WTC11 (cell line): Measurements from ENCODE around the gene EVL. TPM values are rescaled to one million over a fixed set of nuclear protein-coding genes. Genes with fewer than 3 reads are reported as not detected.

ENCODE experiments used
- ATAC-seq: fragments of 200-7000 bp; cut with Tn5 transposase; 2 replicates; pipeline ENCODE4 v1.10.0; 2021; ENCODE audit warnings: mild to moderate bottlenecking, moderate library complexity
- CTCF ChIA-PET: fragments of 300-600 bp; sonication (Branson Sonifier 250); formaldehyde crosslinking; loops from one replicate; lab custom pipeline; 2021; ENCODE audit warnings: antibody characterized with exemption; lab: Charles Lee
- POLR2A ChIA-PET: fragments of 350-600 bp; sonication (Branson Sonifier 250); formaldehyde crosslinking; loops from one replicate; lab custom pipeline; 2021; ENCODE audit warnings: antibody characterized with exemption; lab: Charles Lee
- DNase-seq: peaks from one replicate; pipeline ENCODE4 v3.0.0; 2021; ENCODE audit warnings: low spot score
- H3K27ac Mint-ChIP-seq: 2 replicates; pipeline ENCODE4 v1.8.0; 2021; ENCODE audit warnings: mixed read lengths
- H3K27me3 Mint-ChIP-seq: 2 replicates; pipeline ENCODE4 v1.8.0; 2021; ENCODE audit warnings: low read depth, mild to moderate bottlenecking, moderate library complexity, mixed read lengths
- H3K36me3 Mint-ChIP-seq: 2 replicates; pipeline ENCODE4 v1.8.0; 2021; ENCODE audit warnings: mixed read lengths
- H3K4me1 Mint-ChIP-seq: 2 replicates; pipeline ENCODE4 v1.8.0; 2022; ENCODE audit warnings: mixed read lengths
- H3K4me3 Mint-ChIP-seq: 2 replicates; pipeline ENCODE4 v1.8.0; 2021; ENCODE audit warnings: mild to moderate bottlenecking, moderate library complexity, mixed read lengths
- H3K9me3 Mint-ChIP-seq: 2 replicates; pipeline ENCODE4 v1.8.0; 2021; ENCODE audit warnings: mixed read lengths
- FOXK1 ChIP-seq: sonication (generic); formaldehyde crosslinking; IDR thresholded peaks from 2 replicates; pipeline ENCODE4 v1.8.0; 2022; ENCODE audit warnings: mild to moderate bottlenecking, moderate library complexity, missing genetic modification reagents
- GTF2I ChIP-seq: fragments of 250-450 bp; sonication (Bioruptor Pico); conservative IDR thresholded peaks from 2 replicates; pipeline ENCODE4 v1.4.0; 2021; ENCODE audit warnings: mild to moderate bottlenecking
- MXD4 ChIP-seq: fragments of 250-450 bp; sonication (Bioruptor Pico); IDR thresholded peaks from 2 replicates; pipeline ENCODE4 v1.8.0; 2021; ENCODE audit warnings: mild to moderate bottlenecking, moderate library complexity, borderline replicate concordance
- NR2C2 ChIP-seq: sonication (generic); formaldehyde crosslinking; IDR thresholded peaks from 2 replicates; pipeline ENCODE4 v1.8.0; 2022; ENCODE audit warnings: mild to moderate bottlenecking, missing genetic modification reagents
- SMAD3 ChIP-seq: sonication (generic); formaldehyde crosslinking; IDR thresholded peaks from 2 replicates; pipeline ENCODE4 v1.8.0; 2022; ENCODE audit warnings: missing genetic modification reagents, mild to moderate bottlenecking, borderline replicate concordance
- SMAD4 ChIP-seq: sonication (generic); formaldehyde crosslinking; IDR thresholded peaks from 2 replicates; pipeline ENCODE4 v1.8.0; 2022; ENCODE audit warnings: mild to moderate bottlenecking, missing genetic modification reagents
- TCF7 ChIP-seq: sonication (generic); formaldehyde crosslinking; IDR thresholded peaks from 2 replicates; pipeline ENCODE4 v1.8.0; 2022; ENCODE audit warnings: mild to moderate bottlenecking, low read depth, missing genetic modification reagents, moderate library complexity
- total RNA-seq: library from RNA; stranded (reverse); gene quantifications from 3 replicates; pipeline ENCODE4 v1.2.3, GENCODE V29; 2021
- TF ChIP-seq, protein P1 (sequence below): sonication (generic); formaldehyde crosslinking; IDR thresholded peaks from 2 replicates; pipeline ENCODE4 v1.8.0; 2022; ENCODE audit warnings: mild to moderate bottlenecking, missing genetic modification reagents
- TF ChIP-seq, protein P2 (sequence below): sonication (generic); formaldehyde crosslinking; IDR thresholded peaks from 2 replicates; pipeline ENCODE4 v1.8.0; 2022; ENCODE audit warnings: mild to moderate bottlenecking, missing genetic modification reagents
- TF ChIP-seq, protein P3 (sequence below): sonication (generic); formaldehyde crosslinking; IDR thresholded peaks from 2 replicates; pipeline ENCODE4 v1.8.1; 2023; ENCODE audit warnings: mild to moderate bottlenecking, missing genetic modification reagents, moderate library complexity
- TF ChIP-seq, protein P4 (sequence below): fragments of 250-450 bp; sonication (Bioruptor Pico); IDR thresholded peaks from 2 replicates; pipeline ENCODE4 v1.9.0; 2021; ENCODE audit warnings: mild to moderate bottlenecking
- TF ChIP-seq, protein P5 (sequence below): fragments of 200-600 bp; IDR thresholded peaks from 2 replicates; pipeline ENCODE4 v1.8.0; 2022; ENCODE audit warnings: antibody characterized with exemption
- TF ChIP-seq, protein P6 (sequence below): sonication (generic); formaldehyde crosslinking; IDR thresholded peaks from 2 replicates; pipeline ENCODE4 v1.8.0; 2023; ENCODE audit warnings: missing genetic modification reagents
- TF ChIP-seq, protein P7 (sequence below): sonication (generic); formaldehyde crosslinking; IDR thresholded peaks from 2 replicates; pipeline ENCODE4 v1.8.1; 2023; ENCODE audit warnings: mild to moderate bottlenecking, moderate library complexity, missing genetic modification reagents
- TF ChIP-seq, protein P8 (sequence below): fragments of 250-450 bp; sonication (Bioruptor Pico); IDR thresholded peaks from 2 replicates; pipeline ENCODE4 v2.1.2; 2022; ENCODE audit warnings: mild to moderate bottlenecking, moderate library complexity
- TF ChIP-seq, protein P9 (sequence below): sonication (generic); formaldehyde crosslinking; IDR thresholded peaks from 2 replicates; pipeline ENCODE4 v1.8.1; 2023; ENCODE audit warnings: mild to moderate bottlenecking, missing genetic modification reagents

The EVL gene
- total RNA-seq, 1 experiment from 2014 or later = 60.8 TPM

DNA sequence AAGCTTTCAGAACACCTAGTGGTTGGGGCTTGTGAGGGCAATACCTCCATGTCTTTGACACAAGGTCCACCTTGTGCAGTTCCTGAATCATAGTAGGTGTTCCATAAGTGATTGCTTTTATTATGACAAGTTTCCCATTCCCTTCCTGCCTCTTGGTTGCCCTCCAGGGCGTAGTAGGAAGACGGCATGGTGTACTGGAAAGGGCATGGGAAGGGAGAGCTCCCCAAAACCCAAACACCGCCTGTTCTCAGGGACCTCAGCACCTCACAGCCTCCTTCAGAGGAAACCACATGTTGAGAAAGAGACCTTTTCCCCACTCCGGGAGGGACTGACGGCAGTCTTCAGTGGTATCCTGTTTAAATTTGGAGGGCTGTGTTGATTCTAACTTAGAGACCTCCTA is 21.1 kb downstream of the EVL start (continued):
- TF ChIP-seq, protein P1, sequence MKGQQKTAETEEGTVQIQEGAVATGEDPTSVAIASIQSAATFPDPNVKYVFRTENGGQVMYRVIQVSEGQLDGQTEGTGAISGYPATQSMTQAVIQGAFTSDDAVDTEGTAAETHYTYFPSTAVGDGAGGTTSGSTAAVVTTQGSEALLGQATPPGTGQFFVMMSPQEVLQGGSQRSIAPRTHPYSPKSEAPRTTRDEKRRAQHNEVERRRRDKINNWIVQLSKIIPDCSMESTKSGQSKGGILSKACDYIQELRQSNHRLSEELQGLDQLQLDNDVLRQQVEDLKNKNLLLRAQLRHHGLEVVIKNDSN (CRISPR knock-in tag) = no peak
- TF ChIP-seq, protein P2, sequence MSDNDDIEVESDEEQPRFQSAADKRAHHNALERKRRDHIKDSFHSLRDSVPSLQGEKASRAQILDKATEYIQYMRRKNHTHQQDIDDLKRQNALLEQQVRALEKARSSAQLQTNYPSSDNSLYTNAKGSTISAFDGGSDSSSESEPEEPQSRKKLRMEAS (CRISPR knock-in tag) = no peak

DNA sequence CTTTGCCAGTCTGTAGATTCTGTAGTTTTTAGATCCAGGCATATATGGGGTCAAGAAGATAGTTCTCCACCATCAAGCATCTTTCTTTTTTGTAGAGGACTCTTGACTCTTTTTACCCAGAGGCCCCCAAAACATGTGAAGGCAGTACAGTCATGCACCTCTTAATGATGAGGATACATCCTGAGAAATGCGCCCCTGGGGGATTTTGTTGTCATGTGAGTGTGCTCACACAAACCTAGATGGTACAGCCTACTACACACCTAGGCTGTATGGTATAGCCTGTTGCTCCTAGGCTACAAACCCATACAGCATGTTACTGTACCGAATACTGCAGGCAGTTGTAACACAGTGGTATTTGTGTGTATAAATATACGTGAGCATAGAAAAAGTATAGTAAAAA is 23.0 kb downstream of the EVL start:
- DNase-seq = no peak
- no peaks in the 10 kb centered on the region for H3K4me1 Mint-ChIP-seq
- H3K27ac Mint-ChIP-seq = no peak overlapping the region
- no peaks in the 10 kb centered on the region for H3K9me3 Mint-ChIP-seq
- TF ChIP-seq, protein P3, sequence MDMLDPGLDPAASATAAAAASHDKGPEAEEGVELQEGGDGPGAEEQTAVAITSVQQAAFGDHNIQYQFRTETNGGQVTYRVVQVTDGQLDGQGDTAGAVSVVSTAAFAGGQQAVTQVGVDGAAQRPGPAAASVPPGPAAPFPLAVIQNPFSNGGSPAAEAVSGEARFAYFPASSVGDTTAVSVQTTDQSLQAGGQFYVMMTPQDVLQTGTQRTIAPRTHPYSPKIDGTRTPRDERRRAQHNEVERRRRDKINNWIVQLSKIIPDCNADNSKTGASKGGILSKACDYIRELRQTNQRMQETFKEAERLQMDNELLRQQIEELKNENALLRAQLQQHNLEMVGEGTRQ = no peak
- TF ChIP-seq, all 79 proteins: peak for 0
- Mint-ChIP-seq H3K4me3 (no peak overlapping the region), H3K36me3 (peaks cover 6% of the 10 kb centered on the region; the same call in 1 of the 2 replicates), H3K27me3 (no peaks in the 10 kb centered on the region)
- POLR2A ChIA-PET = no interaction called here
- CTCF ChIA-PET = no interaction called here
- no peak for ATAC-seq

DNA sequence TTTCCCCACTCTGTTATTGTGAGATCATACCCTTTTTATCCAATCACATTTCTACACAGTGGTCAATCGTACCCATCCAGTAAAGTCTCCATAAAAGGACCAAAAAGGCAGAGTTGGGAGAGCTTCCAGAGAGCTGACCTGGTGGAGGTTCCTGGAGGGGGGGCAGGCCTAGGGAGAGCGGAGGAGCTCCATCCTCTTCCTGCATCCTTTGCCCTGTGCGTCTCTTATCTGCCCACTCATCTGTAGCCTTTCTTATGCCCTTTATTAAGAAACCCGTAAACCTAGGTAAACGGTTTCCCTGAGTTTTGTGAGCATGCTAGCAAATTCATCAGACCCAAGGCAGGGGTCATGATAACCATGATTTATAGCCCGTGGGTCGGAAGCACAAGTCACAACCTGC is 26.2 kb downstream of the EVL start:
- ChIA-PET CTCF (interaction anchor here (0.9 to 1.1 kb wide), 3 partner anchors 9 to 13 kb away, joined by 3 to 8 read pairs (median 3); no protein-coding TSS in a partner anchor), POLR2A (interaction anchor here (0.6 kb wide), 1 partner anchor 86 kb away, joined by 3 read pairs; no protein-coding TSS in a partner anchor)
- ATAC-seq (no peak), DNase-seq (no peak)
- no peaks in the 10 kb centered on the region for H3K4me1 Mint-ChIP-seq
- H3K36me3 Mint-ChIP-seq = peaks cover 3% of the 10 kb centered on the region; the same call in 1 of the 2 replicates
- no peaks in the 10 kb centered on the region for H3K9me3 Mint-ChIP-seq
- no peak overlapping the region for H3K4me3 Mint-ChIP-seq
- H3K27me3 Mint-ChIP-seq = no peaks in the 10 kb centered on the region
- no peak overlapping the region for H3K27ac Mint-ChIP-seq
- TF ChIP-seq, protein P4, sequence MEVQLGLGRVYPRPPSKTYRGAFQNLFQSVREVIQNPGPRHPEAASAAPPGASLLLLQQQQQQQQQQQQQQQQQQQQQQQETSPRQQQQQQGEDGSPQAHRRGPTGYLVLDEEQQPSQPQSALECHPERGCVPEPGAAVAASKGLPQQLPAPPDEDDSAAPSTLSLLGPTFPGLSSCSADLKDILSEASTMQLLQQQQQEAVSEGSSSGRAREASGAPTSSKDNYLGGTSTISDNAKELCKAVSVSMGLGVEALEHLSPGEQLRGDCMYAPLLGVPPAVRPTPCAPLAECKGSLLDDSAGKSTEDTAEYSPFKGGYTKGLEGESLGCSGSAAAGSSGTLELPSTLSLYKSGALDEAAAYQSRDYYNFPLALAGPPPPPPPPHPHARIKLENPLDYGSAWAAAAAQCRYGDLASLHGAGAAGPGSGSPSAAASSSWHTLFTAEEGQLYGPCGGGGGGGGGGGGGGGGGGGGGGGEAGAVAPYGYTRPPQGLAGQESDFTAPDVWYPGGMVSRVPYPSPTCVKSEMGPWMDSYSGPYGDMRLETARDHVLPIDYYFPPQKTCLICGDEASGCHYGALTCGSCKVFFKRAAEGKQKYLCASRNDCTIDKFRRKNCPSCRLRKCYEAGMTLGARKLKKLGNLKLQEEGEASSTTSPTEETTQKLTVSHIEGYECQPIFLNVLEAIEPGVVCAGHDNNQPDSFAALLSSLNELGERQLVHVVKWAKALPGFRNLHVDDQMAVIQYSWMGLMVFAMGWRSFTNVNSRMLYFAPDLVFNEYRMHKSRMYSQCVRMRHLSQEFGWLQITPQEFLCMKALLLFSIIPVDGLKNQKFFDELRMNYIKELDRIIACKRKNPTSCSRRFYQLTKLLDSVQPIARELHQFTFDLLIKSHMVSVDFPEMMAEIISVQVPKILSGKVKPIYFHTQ (CRISPR knock-in tag) = no peak
- TF ChIP-seq GTF2I (CRISPR knock-in tag) (no peak), SMAD3 (CRISPR knock-in tag) (no peak), TCF7 (no peak), FOXK1 (no peak), NR2C2 (no peak), MXD4 (CRISPR knock-in tag) (no peak), SMAD4 (CRISPR knock-in tag) (no peak)
- TF ChIP-seq, protein P5, sequence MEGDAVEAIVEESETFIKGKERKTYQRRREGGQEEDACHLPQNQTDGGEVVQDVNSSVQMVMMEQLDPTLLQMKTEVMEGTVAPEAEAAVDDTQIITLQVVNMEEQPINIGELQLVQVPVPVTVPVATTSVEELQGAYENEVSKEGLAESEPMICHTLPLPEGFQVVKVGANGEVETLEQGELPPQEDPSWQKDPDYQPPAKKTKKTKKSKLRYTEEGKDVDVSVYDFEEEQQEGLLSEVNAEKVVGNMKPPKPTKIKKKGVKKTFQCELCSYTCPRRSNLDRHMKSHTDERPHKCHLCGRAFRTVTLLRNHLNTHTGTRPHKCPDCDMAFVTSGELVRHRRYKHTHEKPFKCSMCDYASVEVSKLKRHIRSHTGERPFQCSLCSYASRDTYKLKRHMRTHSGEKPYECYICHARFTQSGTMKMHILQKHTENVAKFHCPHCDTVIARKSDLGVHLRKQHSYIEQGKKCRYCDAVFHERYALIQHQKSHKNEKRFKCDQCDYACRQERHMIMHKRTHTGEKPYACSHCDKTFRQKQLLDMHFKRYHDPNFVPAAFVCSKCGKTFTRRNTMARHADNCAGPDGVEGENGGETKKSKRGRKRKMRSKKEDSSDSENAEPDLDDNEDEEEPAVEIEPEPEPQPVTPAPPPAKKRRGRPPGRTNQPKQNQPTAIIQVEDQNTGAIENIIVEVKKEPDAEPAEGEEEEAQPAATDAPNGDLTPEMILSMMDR = no peak
- TF ChIP-seq, protein P6, sequence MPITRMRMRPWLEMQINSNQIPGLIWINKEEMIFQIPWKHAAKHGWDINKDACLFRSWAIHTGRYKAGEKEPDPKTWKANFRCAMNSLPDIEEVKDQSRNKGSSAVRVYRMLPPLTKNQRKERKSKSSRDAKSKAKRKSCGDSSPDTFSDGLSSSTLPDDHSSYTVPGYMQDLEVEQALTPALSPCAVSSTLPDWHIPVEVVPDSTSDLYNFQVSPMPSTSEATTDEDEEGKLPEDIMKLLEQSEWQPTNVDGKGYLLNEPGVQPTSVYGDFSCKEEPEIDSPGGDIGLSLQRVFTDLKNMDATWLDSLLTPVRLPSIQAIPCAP (CRISPR knock-in tag) = no peak
- TF ChIP-seq, protein P7, sequence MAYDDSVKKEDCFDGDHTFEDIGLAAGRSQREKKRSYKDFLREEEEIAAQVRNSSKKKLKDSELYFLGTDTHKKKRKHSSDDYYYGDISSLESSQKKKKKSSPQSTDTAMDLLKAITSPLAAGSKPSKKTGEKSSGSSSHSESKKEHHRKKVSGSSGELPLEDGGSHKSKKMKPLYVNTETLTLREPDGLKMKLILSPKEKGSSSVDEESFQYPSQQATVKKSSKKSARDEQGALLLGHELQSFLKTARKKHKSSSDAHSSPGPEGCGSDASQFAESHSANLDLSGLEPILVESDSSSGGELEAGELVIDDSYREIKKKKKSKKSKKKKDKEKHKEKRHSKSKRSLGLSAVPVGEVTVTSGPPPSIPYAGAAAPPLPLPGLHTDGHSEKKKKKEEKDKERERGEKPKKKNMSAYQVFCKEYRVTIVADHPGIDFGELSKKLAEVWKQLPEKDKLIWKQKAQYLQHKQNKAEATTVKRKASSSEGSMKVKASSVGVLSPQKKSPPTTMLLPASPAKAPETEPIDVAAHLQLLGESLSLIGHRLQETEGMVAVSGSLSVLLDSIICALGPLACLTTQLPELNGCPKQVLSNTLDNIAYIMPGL (CRISPR knock-in tag) = no peak
- TF ChIP-seq, protein P8, sequence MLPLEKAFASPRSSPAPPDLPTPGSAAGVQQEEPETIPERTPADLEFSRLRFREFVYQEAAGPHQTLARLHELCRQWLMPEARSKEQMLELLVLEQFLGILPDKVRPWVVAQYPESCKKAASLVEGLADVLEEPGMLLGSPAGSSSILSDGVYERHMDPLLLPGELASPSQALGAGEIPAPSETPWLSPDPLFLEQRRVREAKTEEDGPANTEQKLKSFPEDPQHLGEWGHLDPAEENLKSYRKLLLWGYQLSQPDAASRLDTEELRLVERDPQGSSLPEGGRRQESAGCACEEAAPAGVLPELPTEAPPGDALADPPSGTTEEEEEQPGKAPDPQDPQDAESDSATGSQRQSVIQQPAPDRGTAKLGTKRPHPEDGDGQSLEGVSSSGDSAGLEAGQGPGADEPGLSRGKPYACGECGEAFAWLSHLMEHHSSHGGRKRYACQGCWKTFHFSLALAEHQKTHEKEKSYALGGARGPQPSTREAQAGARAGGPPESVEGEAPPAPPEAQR = no peak
- TF ChIP-seq, protein P9, sequence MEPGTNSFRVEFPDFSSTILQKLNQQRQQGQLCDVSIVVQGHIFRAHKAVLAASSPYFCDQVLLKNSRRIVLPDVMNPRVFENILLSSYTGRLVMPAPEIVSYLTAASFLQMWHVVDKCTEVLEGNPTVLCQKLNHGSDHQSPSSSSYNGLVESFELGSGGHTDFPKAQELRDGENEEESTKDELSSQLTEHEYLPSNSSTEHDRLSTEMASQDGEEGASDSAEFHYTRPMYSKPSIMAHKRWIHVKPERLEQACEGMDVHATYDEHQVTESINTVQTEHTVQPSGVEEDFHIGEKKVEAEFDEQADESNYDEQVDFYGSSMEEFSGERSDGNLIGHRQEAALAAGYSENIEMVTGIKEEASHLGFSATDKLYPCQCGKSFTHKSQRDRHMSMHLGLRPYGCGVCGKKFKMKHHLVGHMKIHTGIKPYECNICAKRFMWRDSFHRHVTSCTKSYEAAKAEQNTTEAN (CRISPR knock-in tag) = no peak
